Natural killer cell (primary cell): ENCODE data around the gene LMO4. TPM values are rescaled to one million over a fixed set of nuclear protein-coding genes. Genes with fewer than 3 reads are reported as not detected.
A peak's percentile ranks its signal among the peaks of the same experiment; 100 is the strongest.

Experiments
- ATAC-seq, 3 donors: fragments of 150-1000 bp in 2 of 3; fragments of 200-7000 bp in 1 of 3; cut with Tn5 transposase; 1 replicate in 1 of 3; 2 replicates in 2 of 3; pipeline ENCODE4 v1.10.0; 2021; ENCODE audit warnings: mild to moderate bottlenecking in 2 of 3, moderate library complexity in 2 of 3
- DNase-seq, 2 donors: peaks; one replicate each; pipeline versions ENCODE4 v3.0.0 to v3.0.0-alpha.2; 2013 to 2021; ENCODE audit warnings: mixed read lengths in 1 of 2
- H3K27ac ChIP-seq: one replicate; pipeline ENCODE4 v1.5.1; 2013; ENCODE audit warnings: mild to moderate bottlenecking, low read length
- H3K27me3 ChIP-seq: one replicate; pipeline ENCODE4 v1.6.1; 2013; ENCODE audit warnings: low read length; ENCODE audit not compliant: control insufficient read depth, insufficient read depth
- H3K36me3 ChIP-seq: one replicate; pipeline ENCODE4 v1.6.1; 2013; ENCODE audit warnings: low read length; ENCODE audit not compliant: control insufficient read depth, insufficient read depth
- H3K4me1 ChIP-seq: one replicate; pipeline ENCODE4 v1.6.1; 2013; ENCODE audit warnings: low read length; ENCODE audit not compliant: control insufficient read depth, insufficient read depth
- H3K4me3 ChIP-seq: one replicate; pipeline ENCODE4 v1.5.1; 2013; ENCODE audit warnings: low read length
- H3K9me3 ChIP-seq: one replicate; pipeline ENCODE4 v1.6.1; 2013; ENCODE audit warnings: low read length; ENCODE audit not compliant: control insufficient read depth, insufficient read depth
- H3K27ac Mint-ChIP-seq, 2 donors: one replicate each; pipeline ENCODE4 v1.8.0; 2022; ENCODE audit warnings: mild to moderate bottlenecking in 2 of 2, mixed read lengths in 2 of 2, moderate library complexity in 1 of 2
- H3K27me3 Mint-ChIP-seq, 2 donors: one replicate each; pipeline ENCODE4 v1.8.0; 2022; ENCODE audit warnings: low read depth in 2 of 2, mixed read lengths in 2 of 2
- H3K36me3 Mint-ChIP-seq: one replicate; pipeline ENCODE4 v1.8.0; 2022; ENCODE audit warnings: mixed read lengths
- H3K4me1 Mint-ChIP-seq, 2 donors: one replicate each; pipeline ENCODE4 v1.8.0; 2022; ENCODE audit warnings: mixed read lengths in 2 of 2
- H3K4me3 Mint-ChIP-seq: one replicate; pipeline ENCODE4 v1.8.0; 2022; ENCODE audit warnings: mild to moderate bottlenecking, moderate library complexity, mixed read lengths
- H3K9me3 Mint-ChIP-seq, 2 donors: one replicate each; pipeline ENCODE4 v1.8.0; 2022; ENCODE audit warnings: mixed read lengths in 2 of 2
- WGBS: methylation state at CpG from one replicate; pipeline ENCODE4 v1.1.7; 2013; ENCODE audit warnings: missing lambda C conversion rate; ENCODE audit not compliant: insufficient coverage; 5-methylcytosine and 5-hydroxymethylcytosine counted together
- intact Hi-C: fragments of 100-400 bp; cut with micrococcal nuclease; formaldehyde crosslinking; loops from one replicate; pipeline ENCODE4 v1.14.2; 2022
- total RNA-seq, 4 donors: library from RNA; stranded (reverse); fragments of 120-200 nt in 1 of 4; gene quantifications; one replicate each; pipeline versions ENCODE4 v1.2.3 to v1.2.4, GENCODE V29; 2013 to 2022
- TF ChIP-seq, protein P1 (sequence below): fragments of 200-600 bp; IDR thresholded peaks from one replicate; pipeline ENCODE4 v1.8.0; 2022; ENCODE audit warnings: antibody characterized with exemption

LMO4 gene
- total RNA-seq, 3 donors from 2014 or later (not counting 1 experiment from before 2014, with no cell fraction given) = 38.2 to 50.1 (median 50.0) TPM

- Histone ChIP-seq H3K36me3 (no peaks in the 10 kb centered on the region), H3K4me1 (peaks cover 25% of the 10 kb centered on the region), H3K4me3 (peak overlapping the region; percentile 91), H3K9me3 (no peaks in the 10 kb centered on the region), H3K27me3 (no peaks in the 10 kb centered on the region), H3K27ac (peak overlapping the region; percentile 84)
- WGBS = 0% methylated on average over 4 of the region's 7 CpGs
- intact Hi-C loops = loop anchor here (5.0 to 10.0 kb wide), 3 partner anchors 417 to 1563 kb away; partner anchors contain the start of genes GTF2B, HS2ST1, SELENOF and SH3GLB1
- ATAC-seq = no peak
- Mint-ChIP-seq H3K36me3 (no peaks in the 10 kb centered on the region), H3K4me1 (peaks cover 55 to 58% of the 10 kb centered on the region in 2 donors), H3K27me3 (no peaks in the 10 kb centered on the region), H3K4me3 (peak overlapping the region; percentile 95), H3K27ac (peak overlapping the region; percentile 88 to 98), H3K9me3 (no peaks in the 10 kb centered on the region)
- peak in 1 of 2 donors; percentile 63 for DNase-seq
- TF ChIP-seq, protein P1, sequence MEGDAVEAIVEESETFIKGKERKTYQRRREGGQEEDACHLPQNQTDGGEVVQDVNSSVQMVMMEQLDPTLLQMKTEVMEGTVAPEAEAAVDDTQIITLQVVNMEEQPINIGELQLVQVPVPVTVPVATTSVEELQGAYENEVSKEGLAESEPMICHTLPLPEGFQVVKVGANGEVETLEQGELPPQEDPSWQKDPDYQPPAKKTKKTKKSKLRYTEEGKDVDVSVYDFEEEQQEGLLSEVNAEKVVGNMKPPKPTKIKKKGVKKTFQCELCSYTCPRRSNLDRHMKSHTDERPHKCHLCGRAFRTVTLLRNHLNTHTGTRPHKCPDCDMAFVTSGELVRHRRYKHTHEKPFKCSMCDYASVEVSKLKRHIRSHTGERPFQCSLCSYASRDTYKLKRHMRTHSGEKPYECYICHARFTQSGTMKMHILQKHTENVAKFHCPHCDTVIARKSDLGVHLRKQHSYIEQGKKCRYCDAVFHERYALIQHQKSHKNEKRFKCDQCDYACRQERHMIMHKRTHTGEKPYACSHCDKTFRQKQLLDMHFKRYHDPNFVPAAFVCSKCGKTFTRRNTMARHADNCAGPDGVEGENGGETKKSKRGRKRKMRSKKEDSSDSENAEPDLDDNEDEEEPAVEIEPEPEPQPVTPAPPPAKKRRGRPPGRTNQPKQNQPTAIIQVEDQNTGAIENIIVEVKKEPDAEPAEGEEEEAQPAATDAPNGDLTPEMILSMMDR = no peak
Measured at GRCh38 chr1:87329526-87330056, 911 bp downstream of the LMO4 start.

- no peaks in the 10 kb centered on the region for H3K27me3 Mint-ChIP-seq
Measured at GRCh38 chr1:87330057-87330884, 1.6 kb downstream of the LMO4 start.

DNA sequence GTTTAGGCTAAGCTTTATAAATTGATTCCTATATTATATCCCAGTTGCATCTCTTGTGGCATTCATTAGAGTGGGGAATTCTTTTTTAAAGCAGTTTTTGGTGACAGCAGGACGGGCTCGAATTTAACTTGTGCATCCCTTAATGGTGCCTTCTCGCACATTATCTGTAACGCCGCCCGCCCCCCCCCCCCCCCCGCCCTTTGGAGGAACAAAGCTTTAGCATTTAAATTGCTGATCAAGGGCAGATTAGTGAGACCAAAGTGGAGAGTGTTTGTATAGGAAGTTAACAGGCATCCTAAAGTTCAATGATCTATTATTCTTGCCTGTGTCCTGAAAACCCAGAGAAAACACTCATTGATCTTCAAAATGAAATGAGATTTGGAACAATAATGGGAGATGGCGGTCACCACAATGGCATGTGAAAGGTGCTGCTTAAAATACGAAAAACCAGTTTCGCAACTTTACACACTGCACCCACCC, 2.2 kb downstream of the LMO4 start:
- peak overlapping the region; percentile 91 for H3K4me3 ChIP-seq
- H3K27ac ChIP-seq = peak overlapping the region; percentile 84
- TF ChIP-seq, protein P1 = no peak
- peak overlapping the region; percentile 95 for H3K4me3 Mint-ChIP-seq
- peak overlapping the region; percentile 88 to 98 for H3K27ac Mint-ChIP-seq
- H3K9me3 Mint-ChIP-seq = no peaks in the 10 kb centered on the region
- DNase-seq = peak in 1 of 2 donors; percentile 68
- intact Hi-C loops = loop anchor here (5.0 to 10.0 kb wide), 2 partner anchors 419 to 626 kb away; partner anchors contain the start of genes HS2ST1, SELENOF and SH3GLB1
- WGBS = 0% methylated on average over 5 of the region's 10 CpGs
- H3K27me3 Mint-ChIP-seq = no peaks in the 10 kb centered on the region
- H3K36me3 Mint-ChIP-seq = no peaks in the 10 kb centered on the region
- no peak for ATAC-seq
- H3K27me3 ChIP-seq = no peaks in the 10 kb centered on the region
- H3K9me3 ChIP-seq = no peaks in the 10 kb centered on the region
- H3K4me1 Mint-ChIP-seq = peaks cover 64 to 68% of the 10 kb centered on the region in 2 donors
- no peaks in the 10 kb centered on the region for H3K36me3 ChIP-seq
- H3K4me1 ChIP-seq = peaks cover 27% of the 10 kb centered on the region

More at GRCh38 chr1:87330057-87330884, 1.6 kb downstream of the LMO4 start:
- H3K36me3 Mint-ChIP-seq = no peaks in the 10 kb centered on the region
- H3K27ac Mint-ChIP-seq = peak overlapping the region; percentile 88 to 98
- TF ChIP-seq, protein P1 = no peak
- H3K4me3 Mint-ChIP-seq = peak overlapping the region; percentile 95
- Histone ChIP-seq H3K36me3 (no peaks in the 10 kb centered on the region), H3K4me1 (peaks cover 27% of the 10 kb centered on the region), H3K9me3 (no peaks in the 10 kb centered on the region), H3K27me3 (no peaks in the 10 kb centered on the region), H3K27ac (peak overlapping the region; percentile 84), H3K4me3 (peak overlapping the region; percentile 91)
- peaks cover 59 to 63% of the 10 kb centered on the region in 2 donors for H3K4me1 Mint-ChIP-seq
- no peaks in the 10 kb centered on the region for H3K9me3 Mint-ChIP-seq
- intact Hi-C loops = loop anchor here (5.0 to 10.0 kb wide), 2 partner anchors 418 to 625 kb away; partner anchors contain the start of genes HS2ST1, SELENOF and SH3GLB1
- DNase-seq (peak in 1 of 2 donors; percentile 46), ATAC-seq (no peak)
- under 1% methylated on average over 15 of the region's 19 CpGs for WGBS
